Measurements from ENCODE around the gene FSTL5.

Gene FSTL5

GRCh38 chr4:161704653-161705052, 459.1 kb downstream of the FSTL5 start:
- H2BK15ac ChIP-seq (ENCODE audit: low read depth, poor library complexity, severe bottlenecking), result no peak overlapping the region
- H2AFZ ChIP-seq (ENCODE audit: low read depth, low read length), result no peak overlapping the region
- no peaks in the 10 kb centered on the region for H3K79me1 ChIP-seq (replicated peaks; ENCODE audit: low read length, poor library complexity, severe bottlenecking)
- no peak overlapping the region for H3K14ac ChIP-seq (ENCODE audit: low read length in 2 of 2)
- no peak overlapping the region for H3K4ac ChIP-seq (ENCODE audit: low read depth in 1 of 2, low read length in 2 of 2)
- no peaks in the 10 kb centered on the region for H3K4me1 ChIP-seq (ENCODE audit: control insufficient read depth, insufficient read depth, low read depth, low read length)
- H3K23ac ChIP-seq (ENCODE audit: low read length in 2 of 2), result no peak overlapping the region
- H3K27ac ChIP-seq (ENCODE audit: low read length, poor library complexity, severe bottlenecking), result no peak overlapping the region
- no peak overlapping the region for H4K91ac ChIP-seq (ENCODE audit: low read length)
- H3K4me2 ChIP-seq (ENCODE audit: low read length, poor library complexity, severe bottlenecking), result no peak overlapping the region
- H3K27me3 ChIP-seq (ENCODE audit: control insufficient read depth in 1 of 2, insufficient read depth in 1 of 2, low read length in 2 of 2), result no peaks in the 10 kb centered on the region
- no peak overlapping the region for H2BK12ac ChIP-seq (ENCODE audit: low read length in 2 of 2)
- H2BK5ac ChIP-seq (ENCODE audit: low read depth, low read length, poor library complexity, severe bottlenecking), result no peak overlapping the region
- H3K36me3 ChIP-seq (ENCODE audit: control insufficient read depth in 1 of 2, insufficient read depth in 2 of 2, low read depth in 1 of 2, low read length in 2 of 2), result no peaks in the 10 kb centered on the region
- H3K4me3 ChIP-seq (ENCODE audit: insufficient read depth in 1 of 2, low read depth in 1 of 2, low read length in 2 of 2), result no peak overlapping the region
- no peak overlapping the region for H2BK120ac ChIP-seq (ENCODE audit: low read depth, low read length)
- H4K8ac ChIP-seq (ENCODE audit: low read length), result no peak overlapping the region
- no peaks in the 10 kb centered on the region for H3K9me3 ChIP-seq (ENCODE audit: control insufficient read depth, low read length)
- no peak overlapping the region for H2AK5ac ChIP-seq (ENCODE audit: low read length, severe bottlenecking)
- H3K18ac ChIP-seq (ENCODE audit: low read depth in 1 of 2, low read length in 2 of 2), result no peak overlapping the region
- WGBS, result 63% methylated on average over 3 of the region's 3 CpGs
- no peak for DNase-seq
- no peak overlapping the region for H3K9ac ChIP-seq (ENCODE audit: low read length)

GRCh38 chr4:161704040-161704439, 459.8 kb downstream of the FSTL5 start:
- Histone ChIP-seq H3K23ac (ENCODE audit: low read length in 2 of 2) (no peak overlapping the region), H3K14ac (ENCODE audit: low read length in 2 of 2) (no peak overlapping the region), H3K4me2 (ENCODE audit: low read length, poor library complexity, severe bottlenecking) (no peak overlapping the region), H2BK15ac (ENCODE audit: low read depth, poor library complexity, severe bottlenecking) (no peak overlapping the region), H3K79me1 (replicated peaks; ENCODE audit: low read length, poor library complexity, severe bottlenecking) (no peaks in the 10 kb centered on the region), H2BK5ac (ENCODE audit: low read depth, low read length, poor library complexity, severe bottlenecking) (no peak overlapping the region), H3K4me1 (ENCODE audit: control insufficient read depth, insufficient read depth, low read depth, low read length) (no peaks in the 10 kb centered on the region), H2AFZ (ENCODE audit: low read depth, low read length) (no peak overlapping the region), H4K8ac (ENCODE audit: low read length) (no peak overlapping the region), H3K4me3 (ENCODE audit: insufficient read depth in 1 of 2, low read depth in 1 of 2, low read length in 2 of 2) (no peak overlapping the region), H2AK5ac (ENCODE audit: low read length, severe bottlenecking) (no peak overlapping the region), H3K9me3 (ENCODE audit: control insufficient read depth, low read length) (no peaks in the 10 kb centered on the region), H3K4ac (ENCODE audit: low read depth in 1 of 2, low read length in 2 of 2) (no peak overlapping the region), H3K9ac (ENCODE audit: low read length) (no peak overlapping the region), H2BK12ac (ENCODE audit: low read length in 2 of 2) (no peak overlapping the region), H3K27me3 (ENCODE audit: control insufficient read depth in 1 of 2, insufficient read depth in 1 of 2, low read length in 2 of 2) (no peaks in the 10 kb centered on the region), H3K27ac (ENCODE audit: low read length, poor library complexity, severe bottlenecking) (no peak overlapping the region), H2BK120ac (ENCODE audit: low read depth, low read length) (no peak overlapping the region), H3K18ac (ENCODE audit: low read depth in 1 of 2, low read length in 2 of 2) (no peak overlapping the region), H4K91ac (ENCODE audit: low read length) (no peak overlapping the region), H3K36me3 (ENCODE audit: control insufficient read depth in 1 of 2, insufficient read depth in 2 of 2, low read depth in 1 of 2, low read length in 2 of 2) (no peaks in the 10 kb centered on the region)
- DNase-seq, result no peak
- WGBS, result 93% methylated on average over 4 of the region's 4 CpGs

GRCh38 chr4:161702287-161702686, 461.5 kb downstream of the FSTL5 start:
- no peak for DNase-seq
- Histone ChIP-seq H3K27ac (ENCODE audit: low read length, poor library complexity, severe bottlenecking) (no peak overlapping the region), H3K23ac (ENCODE audit: low read length in 2 of 2) (no peak overlapping the region), H2BK12ac (ENCODE audit: low read length in 2 of 2) (no peak overlapping the region), H2BK5ac (ENCODE audit: low read depth, low read length, poor library complexity, severe bottlenecking) (no peak overlapping the region), H4K8ac (ENCODE audit: low read length) (no peak overlapping the region), H2AFZ (ENCODE audit: low read depth, low read length) (no peak overlapping the region), H4K91ac (ENCODE audit: low read length) (no peak overlapping the region), H3K27me3 (ENCODE audit: control insufficient read depth in 1 of 2, insufficient read depth in 1 of 2, low read length in 2 of 2) (no peaks in the 10 kb centered on the region), H3K9me3 (ENCODE audit: control insufficient read depth, low read length) (no peaks in the 10 kb centered on the region), H2AK5ac (ENCODE audit: low read length, severe bottlenecking) (no peak overlapping the region), H3K9ac (ENCODE audit: low read length) (no peak overlapping the region), H3K14ac (ENCODE audit: low read length in 2 of 2) (no peak overlapping the region), H3K18ac (ENCODE audit: low read depth in 1 of 2, low read length in 2 of 2) (no peak overlapping the region), H3K4ac (ENCODE audit: low read depth in 1 of 2, low read length in 2 of 2) (no peak overlapping the region), H3K4me2 (ENCODE audit: low read length, poor library complexity, severe bottlenecking) (no peak overlapping the region), H2BK15ac (ENCODE audit: low read depth, poor library complexity, severe bottlenecking) (no peak overlapping the region), H3K4me3 (ENCODE audit: insufficient read depth in 1 of 2, low read depth in 1 of 2, low read length in 2 of 2) (no peak overlapping the region), H2BK120ac (ENCODE audit: low read depth, low read length) (no peak overlapping the region), H3K4me1 (ENCODE audit: control insufficient read depth, insufficient read depth, low read depth, low read length) (no peaks in the 10 kb centered on the region), H3K79me1 (replicated peaks; ENCODE audit: low read length, poor library complexity, severe bottlenecking) (no peaks in the 10 kb centered on the region), H3K36me3 (ENCODE audit: control insufficient read depth in 1 of 2, insufficient read depth in 2 of 2, low read depth in 1 of 2, low read length in 2 of 2) (no peaks in the 10 kb centered on the region)
- WGBS, result 100% methylated on average over 2 of the region's 4 CpGs

- Histone ChIP-seq H3K23ac (ENCODE audit: low read length in 2 of 2) (no peak overlapping the region), H2AK5ac (ENCODE audit: low read length, severe bottlenecking) (no peak overlapping the region), H3K18ac (ENCODE audit: low read depth in 1 of 2, low read length in 2 of 2) (peak overlapping the region; percentile 13 to 54), H2BK120ac (ENCODE audit: low read depth, low read length) (no peak overlapping the region), H4K8ac (ENCODE audit: low read length) (peak overlapping the region; percentile 84), H2AFZ (ENCODE audit: low read depth, low read length) (no peak overlapping the region), H3K4me3 (ENCODE audit: insufficient read depth in 1 of 2, low read depth in 1 of 2, low read length in 2 of 2) (no peak overlapping the region), H3K27me3 (ENCODE audit: control insufficient read depth in 1 of 2, insufficient read depth in 1 of 2, low read length in 2 of 2) (no peaks in the 10 kb centered on the region), H4K91ac (ENCODE audit: low read length) (no peak overlapping the region), H3K4me1 (ENCODE audit: control insufficient read depth, insufficient read depth, low read depth, low read length) (peaks cover 2% of the 10 kb centered on the region), H3K14ac (ENCODE audit: low read length in 2 of 2) (no peak overlapping the region), H2BK5ac (ENCODE audit: low read depth, low read length, poor library complexity, severe bottlenecking) (no peak overlapping the region), H2BK15ac (ENCODE audit: low read depth, poor library complexity, severe bottlenecking) (no peak overlapping the region), H3K4ac (ENCODE audit: low read depth in 1 of 2, low read length in 2 of 2) (no peak overlapping the region), H2BK12ac (ENCODE audit: low read length in 2 of 2) (no peak overlapping the region), H3K79me1 (replicated peaks; ENCODE audit: low read length, poor library complexity, severe bottlenecking) (no peaks in the 10 kb centered on the region), H3K4me2 (ENCODE audit: low read length, poor library complexity, severe bottlenecking) (no peak overlapping the region), H3K27ac (ENCODE audit: low read length, poor library complexity, severe bottlenecking) (no peak overlapping the region), H3K36me3 (ENCODE audit: control insufficient read depth in 1 of 2, insufficient read depth in 2 of 2, low read depth in 1 of 2, low read length in 2 of 2) (no peaks in the 10 kb centered on the region), H3K9me3 (ENCODE audit: control insufficient read depth, low read length) (no peaks in the 10 kb centered on the region), H3K9ac (ENCODE audit: low read length) (no peak overlapping the region)
- no CpG with 5 or more reads among the region's 1 CpG for WGBS
- no peak for DNase-seq
Measured at GRCh38 chr4:161696944-161697343, 466.9 kb downstream of the FSTL5 start.
